NCI-H146 (cell line): ENCODE results near the gene FRMD4A.
"Not testable (repeated sequence)": the region's sequence is repeated elsewhere in the genome, so short reads cannot be mapped to it uniquely, and the experiment has no call there.

Experiments
- DNase-seq: peaks from one replicate; lab custom pipeline; 2025; lab: John Stamatoyannopoulos, UW

FRMD4A gene

DNA sequence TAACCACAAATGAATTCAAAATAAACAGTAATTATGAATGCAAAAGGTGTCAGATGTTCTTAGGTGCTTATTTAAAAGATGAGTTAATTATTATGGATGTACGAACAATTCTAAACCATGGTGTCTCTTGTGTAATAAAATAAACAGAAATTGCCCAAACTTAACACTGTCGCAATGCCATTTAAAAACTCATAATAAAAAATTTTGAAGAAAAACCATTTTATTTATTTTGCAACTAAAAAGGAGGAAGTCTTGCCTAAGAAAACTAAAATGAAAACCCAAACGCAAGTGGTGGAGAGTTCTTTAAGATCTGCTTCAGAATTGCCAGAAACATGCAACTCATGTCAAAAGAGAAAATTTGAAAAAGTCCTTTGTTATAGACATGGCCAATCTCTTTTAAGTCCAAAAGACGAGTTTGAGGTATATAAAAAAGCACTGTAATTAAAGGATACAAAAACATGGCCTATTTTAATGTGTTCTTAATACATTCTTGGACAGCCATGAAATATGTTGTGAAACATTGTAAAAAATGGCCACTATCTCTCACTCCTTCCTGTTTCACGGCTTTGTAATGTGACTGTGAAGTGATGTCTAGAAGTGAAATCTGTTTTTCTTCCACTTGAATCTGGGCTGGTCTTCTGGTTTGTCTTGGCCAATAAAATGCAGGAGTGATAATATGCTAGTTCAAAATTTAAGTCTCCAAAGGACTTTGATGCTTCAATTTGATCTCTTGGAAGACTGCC, 421.0 kb downstream of the FRMD4A start:
- DNase-seq = no peak

DNA sequence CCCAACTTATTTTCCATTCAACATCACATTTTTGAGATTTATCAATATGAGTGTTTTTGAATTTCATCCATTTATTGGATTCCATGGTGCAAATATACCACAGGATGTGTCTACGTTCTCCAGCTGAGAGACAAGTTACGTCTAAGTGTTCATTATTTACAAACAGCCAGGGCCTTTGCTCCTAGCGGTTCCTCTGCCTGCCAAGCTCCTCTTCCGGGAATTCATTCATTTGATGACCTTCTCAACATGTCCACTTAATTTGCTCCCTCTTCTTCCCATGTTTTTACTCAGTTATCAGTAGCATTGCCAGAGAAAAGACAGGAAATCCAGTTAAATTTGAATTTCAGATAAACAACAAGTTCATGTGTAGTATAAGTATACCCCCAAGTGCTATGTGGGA, 422.2 kb downstream of the FRMD4A start:
- DNase-seq = no peak

DNA sequence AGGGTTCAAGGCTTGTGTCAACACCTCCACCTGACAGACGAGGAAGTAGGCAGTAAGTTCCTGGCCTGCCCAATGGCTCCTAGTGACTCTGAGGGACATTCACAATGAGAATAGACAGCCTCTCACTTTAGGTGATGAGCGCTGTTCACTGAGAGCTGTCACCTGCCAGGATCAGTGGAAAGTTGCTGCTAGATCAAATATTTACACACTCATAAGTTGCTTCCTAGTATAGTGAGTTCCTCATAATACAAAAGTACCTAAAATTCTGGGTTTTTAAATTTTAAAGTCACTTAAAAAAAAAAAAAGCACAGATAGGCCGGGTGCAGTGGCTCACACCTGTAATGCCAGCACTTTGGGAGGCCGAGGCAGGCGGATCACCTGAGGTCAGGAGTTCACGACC, 423.2 kb downstream of the FRMD4A start:
- no peak for DNase-seq

DNA sequence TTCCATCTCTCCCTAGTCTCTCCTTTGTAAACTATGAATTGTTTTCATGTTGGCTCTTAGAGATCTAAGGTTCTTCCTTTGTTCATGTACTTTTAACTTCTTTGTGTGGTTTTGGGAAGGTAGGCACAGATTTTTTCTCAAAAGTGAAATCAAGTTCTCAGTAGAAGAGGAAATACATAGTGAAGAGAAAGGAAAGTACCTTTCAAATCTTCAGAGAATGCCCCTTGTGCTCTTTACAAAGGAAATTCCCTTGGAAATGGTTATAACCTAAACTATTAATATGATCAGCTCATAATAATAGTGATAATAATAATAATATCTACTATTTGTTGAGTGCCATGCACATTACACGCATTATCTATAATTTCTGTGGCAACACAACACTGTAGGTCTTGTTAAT, 425.4 kb downstream of the FRMD4A start:
- DNase-seq = no peak

DNA sequence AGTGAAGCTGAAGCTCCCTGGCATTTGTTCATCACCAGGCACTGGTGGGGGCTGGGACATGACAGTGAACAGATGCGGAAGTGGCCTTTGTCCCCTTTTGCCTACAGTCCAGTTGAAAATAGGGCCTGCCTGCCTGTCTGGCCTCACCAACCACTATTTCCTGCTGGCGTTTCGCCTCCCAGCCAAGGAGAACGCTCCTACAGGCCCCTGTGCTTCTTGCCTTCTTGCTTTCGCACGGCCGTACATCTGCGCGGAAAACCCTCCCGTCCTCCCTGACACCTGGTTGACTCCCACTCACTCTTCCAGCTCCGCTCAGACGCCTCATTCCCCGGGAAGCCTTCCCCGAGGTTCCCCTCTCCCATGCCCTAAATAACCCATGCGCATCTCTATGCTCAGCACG, 426.7 kb downstream of the FRMD4A start:
- no peak for DNase-seq

DNA sequence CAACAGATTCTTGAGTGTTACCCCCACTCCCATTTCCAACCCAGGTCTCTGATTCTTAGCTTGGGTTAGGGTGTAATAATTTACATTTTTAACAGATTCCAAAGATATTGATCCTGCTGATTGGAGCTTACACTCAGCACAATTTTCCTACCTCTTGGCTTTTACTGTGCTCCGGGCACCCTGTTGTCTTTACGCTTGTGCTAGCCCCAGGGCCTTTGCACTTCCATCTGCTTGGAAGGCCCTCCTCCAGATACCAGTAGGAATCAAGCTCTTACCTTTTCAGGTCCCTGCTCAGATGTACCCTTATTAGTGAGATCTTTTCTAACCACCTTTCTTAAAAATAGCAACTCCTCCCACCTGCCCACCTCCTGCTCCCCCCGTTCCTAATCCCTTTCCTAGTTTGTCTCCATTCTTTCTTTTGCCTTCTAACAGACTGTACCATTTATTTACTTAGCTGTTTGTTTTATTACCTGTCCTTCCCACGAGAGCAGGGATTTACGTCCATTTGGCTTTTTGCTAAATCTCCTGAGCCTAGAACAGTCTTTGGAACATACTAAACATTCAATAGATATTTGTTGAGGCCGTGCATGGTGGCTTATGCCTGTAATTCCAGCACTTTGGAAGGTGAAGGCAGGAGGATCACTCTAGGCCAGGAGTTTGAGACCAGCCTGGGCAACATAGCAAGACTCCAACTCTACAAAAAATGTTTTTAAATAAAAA, 427.7 kb downstream of the FRMD4A start:
- DNase-seq = no peak

DNA sequence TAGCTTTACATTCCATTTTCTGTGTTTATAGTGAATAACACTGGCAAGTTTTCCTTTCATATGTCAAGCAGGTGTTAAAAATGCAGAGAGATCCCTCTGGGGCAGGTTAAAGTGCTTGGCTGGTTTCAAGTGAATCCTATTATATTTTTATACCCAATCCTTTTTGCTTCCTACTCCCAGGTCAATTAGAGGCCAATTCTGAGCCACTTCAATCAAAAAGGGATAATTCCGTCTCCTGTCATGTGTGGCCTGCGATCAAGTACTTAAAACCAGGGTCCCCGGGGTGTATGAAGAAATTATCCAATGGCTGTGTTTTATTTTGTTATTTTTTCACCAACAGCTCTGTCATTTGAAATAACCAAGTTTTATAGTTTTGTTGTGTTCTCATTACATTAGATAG, 430.8 kb downstream of the FRMD4A start:
- DNase-seq = no peak

DNA sequence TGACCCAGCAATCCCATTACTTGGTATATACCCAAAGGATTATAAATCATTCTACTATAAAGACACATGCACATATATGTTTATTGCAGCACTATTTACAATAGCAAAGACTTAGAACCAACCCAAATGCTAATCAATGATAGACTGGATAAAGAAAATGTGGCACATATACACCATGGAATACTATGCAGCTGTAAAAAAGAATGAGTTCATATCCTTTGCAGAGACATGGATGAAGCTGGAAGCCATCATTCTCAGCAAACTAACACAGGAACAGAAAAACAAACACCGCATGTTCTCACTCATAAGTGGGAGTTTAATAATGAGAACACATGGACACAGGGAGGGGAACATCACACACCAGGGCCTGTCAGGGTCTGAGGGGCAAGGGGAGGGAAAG, 434.6 kb downstream of the FRMD4A start:
- DNase-seq = not testable (repeated sequence)

DNA sequence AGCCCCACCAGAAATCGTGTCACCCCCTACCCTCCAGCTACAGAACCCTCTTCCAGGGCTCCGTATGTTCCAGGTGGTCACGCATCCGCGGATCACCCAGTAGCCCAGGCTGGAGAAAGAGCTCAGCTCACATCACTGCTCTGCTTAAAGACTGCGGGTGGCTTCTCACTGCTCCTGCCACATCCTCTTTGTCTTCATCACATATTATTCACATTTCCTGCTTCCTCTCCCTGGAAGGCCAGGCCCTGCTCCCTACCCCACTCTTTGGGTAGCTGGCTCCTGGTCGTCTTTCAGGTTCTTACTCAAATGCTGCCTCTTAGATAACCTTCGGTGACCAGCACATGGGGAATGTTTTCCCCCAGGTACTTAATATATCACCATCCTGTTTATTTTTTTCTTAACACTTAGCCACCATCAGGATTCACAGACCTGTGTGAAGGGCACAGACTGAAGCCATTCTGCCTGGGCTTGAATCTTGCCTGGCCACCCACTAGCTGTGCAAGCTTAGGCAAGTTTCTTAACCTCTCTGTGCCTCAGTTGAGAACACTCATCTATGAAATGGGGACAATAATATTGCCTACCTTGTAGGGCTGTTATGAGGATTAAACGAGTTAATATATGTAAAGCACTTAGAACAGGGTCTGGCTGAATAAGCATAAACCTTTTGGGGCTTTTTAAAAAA, 436.2 kb downstream of the FRMD4A start:
- DNase-seq = no peak

DNA sequence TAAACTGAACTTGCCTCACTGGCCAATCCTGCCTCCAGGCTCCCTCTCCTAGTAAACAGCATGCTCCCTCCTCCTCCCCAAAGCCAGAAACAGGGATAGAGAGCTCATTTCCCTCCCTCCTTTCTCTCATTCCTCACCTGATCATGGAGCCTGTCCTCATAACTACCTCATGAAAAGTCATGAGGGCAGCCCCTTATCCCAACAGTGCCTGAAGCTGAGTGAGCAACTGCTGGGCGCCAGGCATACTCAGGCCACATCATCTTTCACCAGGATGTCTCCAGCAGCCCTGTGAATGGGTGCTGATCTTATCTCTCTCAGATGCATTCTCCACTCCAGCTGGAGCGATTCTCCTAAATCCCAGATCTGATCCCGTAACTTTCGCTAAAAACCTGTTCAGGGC, 436.8 kb downstream of the FRMD4A start:
- no peak for DNase-seq

DNA sequence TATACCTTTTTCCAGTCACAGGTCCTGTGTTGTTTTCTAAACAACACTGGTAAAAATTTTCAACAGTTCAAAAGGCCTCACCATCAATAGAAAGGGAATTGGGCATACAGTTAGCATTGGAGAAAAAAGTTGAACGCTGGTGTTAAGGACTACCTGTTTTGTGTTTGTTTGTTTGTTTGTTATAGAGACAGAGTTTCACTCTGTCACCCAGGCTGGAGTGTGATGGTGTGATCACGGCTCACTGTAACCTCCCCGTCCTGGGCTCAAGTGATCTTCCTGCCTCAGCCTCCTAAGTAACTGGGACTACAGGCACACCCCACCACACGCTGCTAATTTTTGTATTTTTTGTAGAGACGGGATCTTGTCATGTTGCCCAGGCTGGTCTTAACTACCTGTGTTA, 437.9 kb downstream of the FRMD4A start:
- DNase-seq = no peak

DNA sequence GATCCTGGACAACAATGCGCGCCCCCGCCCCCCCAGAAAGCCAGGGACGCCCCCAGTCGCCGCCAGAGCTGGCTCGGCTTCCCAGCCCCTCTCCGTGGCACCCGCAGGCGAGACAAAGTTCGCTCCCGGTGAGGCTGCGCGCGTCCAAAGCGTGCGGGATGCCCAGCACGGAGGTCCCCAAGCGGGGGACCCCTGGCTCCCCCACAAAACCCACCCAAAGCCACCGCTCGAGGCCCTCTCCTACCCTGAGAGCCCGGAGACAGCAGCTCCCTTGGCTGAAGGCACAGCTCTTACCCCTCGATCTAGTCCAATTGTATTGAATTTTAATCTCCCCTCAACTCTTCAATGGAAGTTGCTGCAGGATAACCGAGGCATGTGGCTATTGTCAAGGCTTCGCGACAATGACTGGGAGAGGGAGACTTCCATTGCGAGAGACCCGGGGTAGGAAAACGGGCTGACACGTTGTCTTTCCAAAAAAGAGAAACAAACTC, 438.7 kb downstream of the FRMD4A start:
- DNase-seq = no peak

DNA sequence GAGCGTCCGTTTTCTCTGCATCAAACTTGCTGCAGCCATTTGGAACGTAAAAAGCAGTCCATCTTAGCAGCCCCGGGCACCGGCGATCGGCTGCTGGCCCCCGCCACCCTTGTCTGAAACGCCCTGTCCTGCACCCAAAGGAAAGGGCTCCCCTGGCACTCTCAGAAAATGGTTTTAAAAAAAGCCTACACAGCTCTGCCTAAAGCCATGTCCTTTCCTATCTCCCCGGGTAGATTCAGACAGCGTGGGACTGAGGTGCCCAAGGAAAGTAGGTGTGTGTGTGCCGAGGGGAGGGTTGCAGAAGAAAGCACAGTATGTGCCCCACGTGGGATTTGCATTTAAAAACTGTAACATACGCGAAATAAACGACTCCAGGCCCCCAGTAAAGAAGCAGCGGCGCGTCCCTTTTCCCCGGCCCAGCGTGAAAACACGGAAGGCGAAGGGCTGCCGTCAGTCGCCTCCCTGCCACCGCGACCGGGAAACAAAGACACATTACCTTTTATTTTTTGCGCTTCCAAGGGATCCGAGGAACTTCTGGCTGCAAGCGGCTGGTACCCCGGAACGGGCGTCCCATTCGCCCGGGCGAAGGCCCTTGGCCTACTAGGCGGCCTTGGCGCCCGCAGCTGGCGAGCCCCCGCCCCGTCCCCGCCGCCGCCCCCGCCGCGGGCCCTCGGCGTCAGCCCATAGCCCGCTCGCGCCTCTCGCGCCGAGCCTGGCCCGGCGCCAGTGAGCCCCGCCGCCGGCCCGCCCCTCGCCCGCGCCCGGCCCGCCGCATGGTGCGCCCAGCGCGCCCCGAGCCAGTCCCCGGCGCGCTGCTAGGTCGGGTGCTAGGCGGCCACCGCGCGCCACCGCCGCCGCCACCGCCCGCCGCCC, 439.4 kb downstream of the FRMD4A start:
- peak; percentile 72 for DNase-seq

DNA sequence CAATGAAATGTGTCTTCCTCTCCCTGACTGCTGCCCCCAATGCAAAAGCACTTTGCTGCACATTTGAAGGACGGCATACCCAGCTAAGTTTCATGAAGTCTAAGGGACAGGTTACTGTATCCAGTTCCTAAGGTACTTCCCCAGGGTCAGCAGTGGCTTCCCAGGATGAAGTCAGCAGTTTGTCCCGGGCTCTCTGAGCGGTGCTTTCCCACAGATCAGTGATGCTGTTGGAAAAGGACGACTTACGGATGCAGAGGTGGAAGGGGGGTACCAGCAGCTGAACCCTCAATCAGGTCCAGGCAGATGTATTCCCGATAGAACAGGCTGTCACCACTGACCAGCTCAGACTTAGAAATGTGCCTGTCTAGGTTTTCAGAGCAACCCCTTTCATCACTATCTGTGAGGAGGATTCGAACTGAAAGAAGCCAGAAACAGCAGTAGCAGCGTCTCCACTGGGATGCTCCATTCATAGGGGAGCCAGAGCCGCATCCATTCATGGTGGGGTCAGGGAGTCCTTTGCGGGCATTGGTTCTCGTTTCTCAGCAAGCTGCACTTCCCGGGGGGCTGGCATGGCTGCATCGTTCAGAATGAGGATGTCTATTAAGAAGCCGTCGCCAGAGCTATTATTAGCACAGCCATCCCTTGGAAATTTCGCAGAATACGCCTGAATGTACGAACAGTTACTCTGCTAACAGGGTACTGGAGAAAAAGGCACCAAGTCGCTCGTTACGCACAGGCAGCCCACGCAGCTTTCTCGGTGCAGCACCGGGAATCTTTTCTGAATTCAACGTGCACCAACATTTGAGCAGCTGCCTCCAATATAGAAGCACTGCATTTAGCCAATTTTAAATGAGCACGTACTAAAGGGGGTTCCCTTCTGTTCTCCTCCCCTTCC, 440.2 kb downstream of the FRMD4A start:
- DNase-seq = peak; percentile 59

DNA sequence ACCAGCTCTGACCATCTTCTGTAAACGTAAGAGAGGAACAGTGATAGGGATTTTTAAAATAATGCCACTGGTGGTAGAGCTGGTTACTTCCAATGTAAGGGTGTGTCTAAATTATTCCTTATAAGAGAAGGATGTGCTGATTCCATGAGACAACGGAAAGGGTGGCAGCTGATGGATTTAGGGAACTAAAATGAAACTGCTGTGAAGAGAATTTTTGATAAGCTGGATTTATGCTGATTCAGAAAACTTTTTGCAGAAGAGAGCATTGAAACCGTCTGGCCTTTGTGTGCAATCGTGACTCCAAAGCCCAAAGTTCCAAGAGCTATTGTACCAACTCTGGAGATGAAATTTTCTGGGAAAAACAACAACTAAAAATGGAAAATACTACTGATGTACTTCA, 443.0 kb downstream of the FRMD4A start:
- no peak for DNase-seq

DNA sequence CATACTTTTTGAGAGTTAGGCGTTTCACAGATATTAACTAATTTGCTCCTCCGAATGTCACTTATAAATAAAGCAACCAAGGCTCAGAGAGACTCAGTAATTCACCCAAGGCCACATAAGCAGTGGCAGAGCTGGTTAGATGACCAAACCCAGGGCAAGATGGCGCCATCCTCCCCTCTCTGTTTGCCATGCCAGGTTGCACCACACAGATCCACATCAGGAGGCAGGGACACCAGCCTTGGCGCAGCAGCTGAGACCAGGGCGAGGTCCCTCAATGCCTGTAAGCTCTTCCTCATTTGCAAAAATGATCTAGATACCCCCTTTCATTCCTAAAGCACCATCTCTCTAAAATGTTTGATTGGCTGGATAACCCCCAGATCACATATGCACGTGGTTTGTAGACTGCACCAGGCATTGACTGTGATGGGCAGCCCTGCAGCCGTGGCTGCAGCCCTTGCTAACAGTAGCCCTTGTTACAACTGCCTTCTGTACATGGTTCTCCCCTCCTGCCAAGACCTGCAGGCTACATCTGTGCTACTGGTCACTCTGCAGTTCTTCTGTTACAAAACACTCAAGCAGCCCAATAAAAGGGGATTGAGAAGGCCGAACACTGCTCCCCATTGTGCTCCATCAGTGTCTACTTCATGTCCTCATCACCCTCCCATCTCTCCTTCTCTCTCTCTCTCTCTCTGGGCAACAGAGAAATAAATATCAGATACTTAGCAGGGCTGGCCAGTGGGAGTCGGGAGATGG, 445.3 kb downstream of the FRMD4A start:
- no peak for DNase-seq

DNA sequence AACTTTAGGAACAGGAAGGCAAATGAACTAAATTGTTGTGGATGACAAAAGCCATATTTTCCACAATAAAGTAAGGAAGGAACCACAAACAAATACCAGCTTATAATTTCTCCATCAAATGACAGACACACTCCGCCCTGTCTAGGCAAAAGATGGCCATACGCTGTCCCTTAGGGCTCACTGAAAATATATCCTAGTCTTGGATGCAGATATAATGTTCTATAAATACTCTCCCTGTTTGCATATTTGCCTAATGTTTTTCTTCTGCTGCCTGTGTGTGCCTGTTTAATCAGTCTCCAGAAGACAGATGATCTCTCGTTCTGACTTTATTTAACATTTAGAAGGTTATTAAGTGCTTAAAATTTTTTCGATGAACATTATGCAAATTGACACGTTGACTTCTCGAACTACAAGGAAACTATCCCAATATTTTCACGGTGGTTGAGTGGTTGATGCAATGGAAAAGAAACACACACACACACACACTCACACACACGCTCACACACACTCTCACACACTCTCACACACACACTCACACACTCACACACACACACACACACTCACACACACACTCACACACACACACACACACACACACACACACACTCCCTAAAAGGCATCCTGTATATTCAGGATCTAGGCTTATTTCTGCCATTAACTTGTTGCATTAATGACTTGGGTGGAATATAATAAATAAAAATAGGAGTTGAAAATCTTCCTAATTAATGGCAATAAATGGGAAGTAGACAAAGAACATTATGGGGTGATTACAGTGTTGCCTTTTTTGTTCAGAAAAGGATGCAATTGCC, 446.9 kb downstream of the FRMD4A start:
- DNase-seq = no peak

DNA sequence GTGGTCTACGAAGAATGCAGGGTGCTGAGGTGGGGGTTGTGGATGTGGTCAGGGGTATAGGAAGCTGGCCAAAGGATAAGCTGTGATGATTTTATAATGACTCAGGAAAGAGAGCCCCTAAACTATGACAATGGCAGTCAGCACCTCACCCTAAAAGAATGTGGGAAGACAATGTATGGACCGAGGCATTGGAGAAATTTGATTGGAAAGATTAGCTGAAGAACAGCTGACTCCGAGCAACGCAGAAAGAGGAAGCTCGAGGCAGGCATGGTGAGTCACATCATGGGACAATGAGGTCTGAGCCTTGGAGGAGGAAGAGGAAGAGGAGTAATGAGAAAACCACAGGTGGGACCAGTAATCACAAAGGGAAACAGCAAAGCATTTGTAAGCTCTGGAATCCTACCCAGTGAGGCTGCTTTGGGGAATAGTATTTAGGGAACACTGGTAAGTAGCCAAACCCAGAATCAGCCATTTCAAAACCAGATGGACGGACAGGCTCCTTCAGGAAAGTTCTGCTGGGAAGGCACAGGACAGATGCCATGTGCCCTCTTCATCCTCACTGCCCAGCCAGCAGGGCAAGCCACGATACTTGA, 448.5 kb downstream of the FRMD4A start:
- no peak for DNase-seq

DNA sequence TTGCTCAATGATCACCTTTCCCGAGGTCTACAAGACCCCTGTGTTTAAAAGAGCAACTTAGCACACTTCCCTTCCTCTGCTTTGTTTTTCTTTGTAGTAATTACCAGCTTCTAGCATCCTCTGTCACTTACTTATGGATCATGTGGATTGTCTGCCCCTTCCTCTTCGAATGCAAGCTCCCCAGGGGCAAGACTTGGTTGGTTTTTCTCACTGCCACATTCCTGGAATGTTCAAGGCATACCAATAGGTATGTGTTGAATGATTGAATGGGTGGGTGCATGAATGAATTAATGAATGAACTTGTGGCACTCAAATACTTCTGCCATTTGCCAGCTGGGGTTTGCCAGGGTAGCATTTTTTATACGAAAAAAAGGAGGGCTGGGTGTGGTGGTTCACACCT, 450.0 kb downstream of the FRMD4A start:
- DNase-seq = no peak
